Aorta (tissue), 5 donors: ENCODE measurements around the gene MSANTD4. TPM values are rescaled to one million over a fixed set of nuclear protein-coding genes. Genes with fewer than 3 reads are reported as not detected.
"Not testable (repeated sequence)": the region's sequence is repeated elsewhere in the genome, so short reads cannot be mapped to it uniquely, and the experiment has no call there.

ENCODE experiments used
- ATAC-seq: fragments of 200-7000 bp; cut with Tn5 transposase; one replicate; pipeline ENCODE4 v1.9.1; 2022; ENCODE audit warnings: moderate library complexity; ENCODE audit not compliant: low FRiP score
- DNase-seq, 2 donors: peaks; one replicate each; pipeline ENCODE4 v3.0.0-alpha.2; 2020
- H3K27ac ChIP-seq, 2 donors: one replicate each; pipeline ENCODE4 v1.5.1; 2013; ENCODE audit warnings: low read length in 2 of 2, mild to moderate bottlenecking in 2 of 2, moderate library complexity in 2 of 2, control low read depth in 1 of 2, inconsistent platforms in 1 of 2, low read depth in 1 of 2
- H3K27me3 ChIP-seq, 2 donors: one replicate each; pipeline ENCODE4 v1.6.1; 2013; ENCODE audit warnings: control low read depth in 1 of 2, low read length in 1 of 2, mild to moderate bottlenecking in 1 of 2, moderate library complexity in 1 of 2; ENCODE audit not compliant: insufficient read depth in 2 of 2, control insufficient read depth in 1 of 2
- H3K36me3 ChIP-seq, 2 donors: one replicate each; pipeline ENCODE4 v1.6.1; 2013; ENCODE audit warnings: control low read depth in 1 of 2, low read length in 1 of 2, mild to moderate bottlenecking in 1 of 2; ENCODE audit not compliant: insufficient read depth in 2 of 2, control insufficient read depth in 1 of 2
- H3K4me1 ChIP-seq, 2 donors: one replicate each; pipeline ENCODE4 v1.6.1; 2013; ENCODE audit warnings: low read length in 2 of 2, control low read depth in 1 of 2, mild to moderate bottlenecking in 1 of 2, moderate library complexity in 1 of 2; ENCODE audit not compliant: insufficient read depth in 2 of 2, control insufficient read depth in 1 of 2
- H3K4me3 ChIP-seq, 2 donors: one replicate each; pipeline ENCODE4 v1.5.1; 2013; ENCODE audit warnings: low read length in 2 of 2, control low read depth in 1 of 2, mild to moderate bottlenecking in 1 of 2
- H3K9me3 ChIP-seq: one replicate; pipeline ENCODE4 v1.6.1; 2013; ENCODE audit warnings: mild to moderate bottlenecking, low read length; ENCODE audit not compliant: control insufficient read depth
- WGBS, 2 donors: extraction: QIAGEN DNeasy Blood & Tissue Kit; methylation state at CpG; one replicate each; pipeline ENCODE4 v1.1.7; 2013; 5-methylcytosine and 5-hydroxymethylcytosine counted together
- intact Hi-C, 2 donors: fragments of 100-400 bp; cut with DNase I; formaldehyde crosslinking; loops; one replicate each; pipeline versions ENCODE4 v1.14.2 to v1.15.0; 2022
- long read RNA-seq, 2 donors: library from polyadenylated mRNA; unstranded; transcript quantifications; one replicate each; pipeline ENCODE4 v2.0.0, GENCODE V29; 2020 to 2021
- polyA plus RNA-seq, 2 donors: library from polyadenylated mRNA; stranded (reverse); fragments of 200-250 nt; gene quantifications; one replicate each; pipeline ENCODE4 v1.2.3, GENCODE V29; 2013
- total RNA-seq, 2 donors: library from RNA; stranded (reverse); fragmentation: NEBNext Ultra II Directional; extraction: Animal tissue kit (Norgen Biotek cat#: 25700); gene quantifications; one replicate each; pipeline ENCODE4 v1.2.1, GENCODE V29; 2021
- donor health status: healthy with polysubstance abuse.
- donor health status: Bipolar disorder and iron deficiency.
- donor health status: DM: no; HTN: no; CAD: no.
- donor health status: DM: no; HTN: no; CAD: no.
- donor health status: DM: yes; HTN: yes; CAD: no.

MSANTD4 gene
- 10 to 100 TPM; 18.4 to 21.6 TPM for total RNA-seq
- polyA plus RNA-seq = 1 to 10 TPM; 9.1 to 9.7 TPM
- long read RNA-seq, donor 1, full-length matches to known transcripts = 2 of 7 reads
- long read RNA-seq, donor 1, partial matches to known transcripts = 3 of 7 reads
- long read RNA-seq, donor 1, other reads (novel, unspliced or antisense) = 2 of 7 reads
- long read RNA-seq, donor 2, transcript MSANTD4-204 (3 exons, 948 nt) = major isoform, 8 of 16 reads
- long read RNA-seq, donor 2, partial matches to known transcripts = 3 of 16 reads
- long read RNA-seq, donor 2, other reads (novel, unspliced or antisense) = 5 of 16 reads

DNA sequence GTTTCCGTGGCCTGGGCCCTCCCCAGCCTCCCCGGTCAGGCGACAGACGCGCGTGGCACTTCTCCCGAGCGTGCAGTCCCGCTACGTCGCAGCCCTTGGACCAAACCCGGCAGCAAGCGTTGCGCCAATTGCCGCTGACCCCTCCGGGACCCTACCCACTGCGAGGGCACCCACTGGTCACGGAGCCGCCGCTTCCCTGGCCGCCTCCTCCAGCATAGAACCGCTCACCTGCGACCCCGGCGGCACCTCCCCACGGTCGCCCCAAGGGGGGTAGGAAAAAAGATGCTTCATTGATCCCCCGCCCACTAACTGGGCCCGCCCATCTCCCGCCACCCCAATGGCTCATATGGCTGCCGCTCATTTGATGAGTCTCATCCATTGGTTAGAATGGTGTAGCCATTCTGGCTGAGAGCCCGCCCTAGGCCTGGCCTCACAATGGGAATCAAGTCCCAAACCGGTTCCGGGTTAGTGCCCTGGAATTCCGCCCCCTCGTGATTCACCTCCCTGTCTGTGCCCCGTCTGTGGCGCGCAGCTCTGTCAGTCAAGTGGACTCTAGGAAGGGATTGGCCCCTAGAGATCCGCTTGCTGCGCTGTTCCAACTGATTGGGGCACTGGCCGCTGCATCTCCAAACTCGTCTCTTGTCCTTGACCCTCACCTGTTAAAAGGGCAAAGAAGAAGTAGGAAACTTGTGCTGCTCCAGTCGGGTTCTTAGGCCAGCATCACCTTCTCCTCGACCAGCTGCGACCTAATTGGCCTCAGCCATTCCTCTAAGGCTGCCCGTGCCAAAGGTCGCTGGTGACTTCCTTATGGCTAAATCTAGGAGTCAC, at the start of gene MSANTD4:
Gene MSANTD4, minus strand, starts transcription at position 274 of the 828 bp plus-strand sequence. CDS start 11,323 bp downstream, outside the sequence.
- intact Hi-C loops = loop anchor here (1.0 to 5.0 kb wide), 2 partner anchors 55 kb away; partner anchors contain the start of genes AASDHPPT (in 2 of the 2) and KBTBD3 (in 2 of the 2)
- peak within 1 kb of the TSS in 1 of 2 donors; percentile 53 for H3K27ac ChIP-seq
- peak; percentile 99 to 100 for DNase-seq
- no peaks in the 10 kb centered on the region for H3K27me3 ChIP-seq
- H3K4me1 ChIP-seq = peaks cover 0 to 3% of the 10 kb centered on the region in 2 donors
- ATAC-seq = peak; percentile 99
- no peaks in the 10 kb centered on the region for H3K9me3 ChIP-seq
- WGBS, 2 donors = 1 to 2% methylated on average over 48 of the region's 48 CpGs
- H3K36me3 ChIP-seq = no peaks in the 10 kb centered on the region
- H3K4me3 ChIP-seq = peak within 1 kb of the TSS; percentile 69 to 83

GRCh38 chr11:106070606-106071005, 48.6 kb upstream of the MSANTD4 start:
- Histone ChIP-seq H3K4me1 (no peaks in the 10 kb centered on the region), H3K9me3 (no peaks in the 10 kb centered on the region), H3K36me3 (no peaks in the 10 kb centered on the region), H3K4me3 (no peak overlapping the region), H3K27me3 (no peaks in the 10 kb centered on the region), H3K27ac (no peak overlapping the region)
- 88 to 94% methylated on average over 3 of the region's 3 CpGs for WGBS, 2 donors
- no peak for DNase-seq
- no peak for ATAC-seq
- intact Hi-C loops = no loop called here

GRCh38 chr11:106063009-106063408, 41.0 kb upstream of the MSANTD4 start:
- ATAC-seq (no peak), DNase-seq (no peak)
- H3K9me3 ChIP-seq = no peaks in the 10 kb centered on the region
- H3K36me3 ChIP-seq = peaks cover 0 to 2% of the 10 kb centered on the region in 2 donors
- H3K27me3 ChIP-seq = no peaks in the 10 kb centered on the region
- H3K4me1 ChIP-seq = no peaks in the 10 kb centered on the region
- no peak overlapping the region for H3K4me3 ChIP-seq
- intact Hi-C loops = no loop called here
- no peak overlapping the region for H3K27ac ChIP-seq

GRCh38 chr11:106061954-106062949, 40.2 kb upstream of the MSANTD4 start:
- 90 to 99% methylated on average over 1 of the region's 1 CpG for WGBS, 2 donors
- intact Hi-C loops = no loop called here
- ATAC-seq (no peak), DNase-seq (no peak)
- H3K36me3 ChIP-seq = peaks cover 0 to 2% of the 10 kb centered on the region in 2 donors
- H3K27ac ChIP-seq = no peak overlapping the region
- H3K4me3 ChIP-seq = no peak overlapping the region
- H3K4me1 ChIP-seq = no peaks in the 10 kb centered on the region
- no peaks in the 10 kb centered on the region for H3K27me3 ChIP-seq
- H3K9me3 ChIP-seq = no peaks in the 10 kb centered on the region

DNA sequence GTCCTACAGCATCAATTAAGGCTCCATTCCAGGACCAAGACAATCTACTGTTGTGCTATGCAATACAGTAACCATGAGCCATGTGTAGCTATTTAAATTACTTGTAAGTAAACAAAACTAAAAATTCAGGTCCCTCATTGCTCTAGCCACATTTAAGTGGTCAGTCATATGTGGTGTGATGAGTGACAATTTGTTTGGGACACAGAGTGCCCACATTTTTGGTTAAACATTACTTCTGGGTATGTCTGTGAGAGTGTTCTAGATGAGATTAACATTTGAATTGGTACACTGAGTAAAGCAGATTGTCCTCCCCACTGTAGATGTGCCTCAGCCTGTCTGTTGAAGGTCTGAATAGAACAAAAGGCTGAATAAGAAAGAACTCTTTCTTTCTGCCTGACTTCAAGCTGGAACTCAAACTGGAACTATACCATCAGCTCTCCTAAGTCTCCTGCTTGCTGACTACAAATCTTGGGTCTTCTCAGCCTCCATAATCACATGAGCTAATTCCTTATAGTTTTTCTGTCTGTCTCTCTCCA, 39.3 kb upstream of the MSANTD4 start:
- peaks cover 0 to 3% of the 10 kb centered on the region in 2 donors for H3K36me3 ChIP-seq
- no peaks in the 10 kb centered on the region for H3K4me1 ChIP-seq
- ATAC-seq (no peak), DNase-seq (no peak)
- intact Hi-C loops = no loop called here
- no peak overlapping the region for H3K27ac ChIP-seq
- no peaks in the 10 kb centered on the region for H3K27me3 ChIP-seq
- no peaks in the 10 kb centered on the region for H3K9me3 ChIP-seq
- no peak overlapping the region for H3K4me3 ChIP-seq

DNA sequence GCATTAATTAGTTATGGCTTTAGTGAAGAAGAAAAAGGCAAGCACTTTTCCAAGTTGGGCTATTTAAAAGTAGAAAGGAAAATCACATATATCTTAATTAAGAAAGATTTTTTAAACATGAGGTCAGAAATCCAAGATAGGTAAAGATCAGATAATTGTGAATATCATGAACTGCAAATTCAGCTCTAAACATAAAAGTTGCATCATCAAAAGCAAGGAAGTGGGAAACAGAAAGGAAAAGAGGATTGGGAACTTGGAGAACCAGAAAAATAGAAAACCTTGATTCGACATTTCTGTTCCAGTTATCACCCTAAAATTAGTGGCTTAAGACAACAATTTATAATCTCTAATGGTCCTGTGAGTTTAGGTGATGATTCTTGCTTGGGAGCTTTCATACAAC, 37.6 kb upstream of the MSANTD4 start:
- Histone ChIP-seq H3K4me3 (no peak overlapping the region), H3K27me3 (no peaks in the 10 kb centered on the region), H3K36me3 (peaks cover 0 to 3% of the 10 kb centered on the region in 2 donors), H3K4me1 (no peaks in the 10 kb centered on the region), H3K27ac (no peak overlapping the region), H3K9me3 (no peaks in the 10 kb centered on the region)
- intact Hi-C loops = no loop called here
- no peak for ATAC-seq
- WGBS, 2 donors = 89 to 100% methylated on average over 1 of the region's 1 CpG
- DNase-seq = no peak

DNA sequence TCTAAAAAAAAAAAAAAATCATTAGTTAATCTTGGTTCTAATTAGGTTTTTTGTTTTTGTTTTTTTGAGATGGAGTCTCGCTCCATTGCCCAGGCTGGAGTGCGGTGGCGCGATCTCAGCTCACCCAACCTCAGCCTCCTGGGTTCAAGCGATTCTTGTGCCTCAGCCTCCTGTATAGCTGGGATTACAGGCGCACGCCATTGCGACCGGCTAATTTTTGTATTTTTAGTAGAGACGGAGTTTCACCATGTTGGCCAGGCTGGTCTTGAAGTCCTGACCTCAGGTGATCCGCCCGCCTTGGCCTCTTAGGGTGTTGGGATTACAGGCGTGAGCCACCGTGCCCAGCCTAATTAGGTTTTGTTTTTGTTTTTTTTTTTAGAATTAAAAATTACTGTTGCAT, 36.3 kb upstream of the MSANTD4 start:
- H3K36me3 ChIP-seq, H3K27me3 ChIP-seq, H3K9me3 ChIP-seq, H3K27ac ChIP-seq, DNase-seq, intact Hi-C loops, ATAC-seq, H3K4me1 ChIP-seq, H3K4me3 ChIP-seq: not testable (repeated sequence)
- 92 to 99% methylated on average over 14 of the region's 14 CpGs for WGBS, 2 donors

- no peak for ATAC-seq
- Histone ChIP-seq H3K36me3 (no peaks in the 10 kb centered on the region), H3K27me3 (no peaks in the 10 kb centered on the region), H3K4me1 (no peaks in the 10 kb centered on the region), H3K27ac (no peak overlapping the region), H3K4me3 (no peak overlapping the region), H3K9me3 (no peaks in the 10 kb centered on the region)
- WGBS, 2 donors = 62 to 68% methylated on average over 2 of the region's 2 CpGs
- DNase-seq = no peak
- intact Hi-C loops = no loop called here
These were observed 29.1 kb upstream of the MSANTD4 start for GRCh38 chr11:106051103-106051502.
